H9 (cell line): ENCODE results near the gene EIF4E2. TPM values are rescaled to one million over a fixed set of nuclear protein-coding genes. Genes with fewer than 3 reads are reported as not detected.

Experiments
- DNase-seq: peaks from one replicate; pipeline ENCODE4 v3.0.0-alpha.2; 2017
- H2AFZ ChIP-seq: one replicate; pipeline ENCODE4 v1.6.1; 2013; ENCODE audit warnings: mild to moderate bottlenecking, low read length, control low read depth, moderate library complexity
- H2AK5ac ChIP-seq: 2 replicates; pipeline ENCODE4 v1.6.1; 2013; ENCODE audit warnings: low read length, control low read depth, mixed read lengths; ENCODE audit not compliant: insufficient read length
- H2BK120ac ChIP-seq: one replicate; pipeline ENCODE4 v1.6.1; 2013; ENCODE audit warnings: low read depth, mild to moderate bottlenecking, low read length, control low read depth, inconsistent platforms; ENCODE audit not compliant: poor library complexity, severe bottlenecking
- H2BK12ac ChIP-seq: 2 replicates; pipeline ENCODE4 v1.6.1; 2013; ENCODE audit warnings: low read length, control low read depth, mixed read lengths, low read depth; ENCODE audit not compliant: insufficient read length
- H2BK15ac ChIP-seq: 2 replicates; pipeline ENCODE4 v1.6.1; 2013; ENCODE audit warnings: low read depth, low read length, control low read depth
- H2BK20ac ChIP-seq: one replicate; pipeline ENCODE4 v1.6.1; 2013; ENCODE audit warnings: low read depth, mild to moderate bottlenecking, low read length, control low read depth, inconsistent platforms; ENCODE audit not compliant: poor library complexity, severe bottlenecking
- H2BK5ac ChIP-seq: 2 replicates; pipeline ENCODE4 v1.6.1; 2013; ENCODE audit warnings: low read length, control low read depth, mixed read lengths; ENCODE audit not compliant: insufficient read length
- H3K14ac ChIP-seq: 2 replicates; pipeline ENCODE4 v1.6.1; 2013; ENCODE audit warnings: low read length, control low read depth; ENCODE audit not compliant: insufficient read depth
- H3K18ac ChIP-seq: 2 replicates; pipeline ENCODE4 v1.6.1; 2013; ENCODE audit warnings: low read depth, mild to moderate bottlenecking, mixed read lengths, low read length, control low read depth; ENCODE audit not compliant: insufficient read length
- H3K23ac ChIP-seq: 2 replicates; pipeline ENCODE4 v1.6.1; 2013; ENCODE audit warnings: low read length, control low read depth, mixed read lengths, low read depth; ENCODE audit not compliant: insufficient read length
- H3K23me2 ChIP-seq: 2 replicates; pipeline ENCODE4 v1.6.1; 2013; ENCODE audit warnings: low read depth, mild to moderate bottlenecking, mixed read lengths, low read length, control low read depth; ENCODE audit not compliant: insufficient read length, poor library complexity, severe bottlenecking
- H3K27ac ChIP-seq: 2 replicates; pipeline ENCODE4 v1.5.1; 2013; ENCODE audit warnings: low read length, control low read depth, mixed read lengths, low read depth; ENCODE audit not compliant: insufficient read length
- H3K27me3 ChIP-seq: 2 replicates; pipeline ENCODE4 v1.6.1; 2013; ENCODE audit warnings: low read length, control low read depth, inconsistent platforms; ENCODE audit not compliant: insufficient read depth
- H3K4ac ChIP-seq: 2 replicates; pipeline ENCODE4 v1.6.1; 2013; ENCODE audit warnings: low read depth, mild to moderate bottlenecking, control low read depth, inconsistent platforms, low read length, moderate library complexity
- H3K4me1 ChIP-seq: 2 replicates; pipeline ENCODE4 v1.6.1; 2013; ENCODE audit warnings: low read length, control low read depth, inconsistent platforms; ENCODE audit not compliant: insufficient read depth
- H3K4me2 ChIP-seq: 2 replicates; pipeline ENCODE4 v1.6.1; 2013; ENCODE audit warnings: low read length, control low read depth, mixed read lengths; ENCODE audit not compliant: insufficient read length, insufficient read depth
- H3K56ac ChIP-seq: 2 replicates; pipeline ENCODE4 v1.6.1; 2013; ENCODE audit warnings: low read depth, mild to moderate bottlenecking, mixed read lengths, low read length, control low read depth; ENCODE audit not compliant: insufficient read length
- H3K79me1 ChIP-seq: 2 replicates; pipeline ENCODE4 v1.6.1; 2013; ENCODE audit warnings: low read depth, mild to moderate bottlenecking, moderate library complexity, low read length, control low read depth, inconsistent platforms; ENCODE audit not compliant: insufficient read depth, poor library complexity, severe bottlenecking
- H3K79me2 ChIP-seq: 2 replicates; pipeline ENCODE4 v1.6.1; 2013; ENCODE audit warnings: low read length, control low read depth, inconsistent platforms; ENCODE audit not compliant: insufficient read depth
- H3K9ac ChIP-seq: 2 replicates; pipeline ENCODE4 v1.6.1; 2013; ENCODE audit warnings: low read length, control low read depth, mixed read lengths; ENCODE audit not compliant: insufficient read length; ENCODE audit errors: extremely low read depth
- H3K9me3 ChIP-seq: one replicate; pipeline ENCODE4 v1.6.1; 2013; ENCODE audit warnings: low read depth, low read length, inconsistent platforms; ENCODE audit not compliant: control insufficient read depth
- H3T11ph ChIP-seq: one replicate; pipeline ENCODE4 v1.6.1; 2013; ENCODE audit warnings: mild to moderate bottlenecking, low read length, control low read depth, inconsistent platforms
- H4K20me1 ChIP-seq: one replicate; pipeline ENCODE4 v1.6.1; 2013; ENCODE audit not compliant: control insufficient read depth, insufficient read length, insufficient read depth
- H4K5ac ChIP-seq: 2 replicates; pipeline ENCODE4 v1.6.1; 2013; ENCODE audit warnings: low read depth, mild to moderate bottlenecking, mixed read lengths, low read length, control low read depth; ENCODE audit not compliant: insufficient read length
- H4K8ac ChIP-seq: replicated peaks from 2 replicates; pipeline ENCODE4 v1.6.1; 2013; ENCODE audit warnings: low read length, control low read depth, mixed read lengths, low read depth; ENCODE audit not compliant: insufficient read length
- H4K91ac ChIP-seq: 2 replicates; pipeline ENCODE4 v1.6.1; 2013; ENCODE audit warnings: low read depth, mild to moderate bottlenecking, moderate library complexity, mixed read lengths, low read length, control low read depth; ENCODE audit not compliant: insufficient read length
- H3K27ac Mint-ChIP-seq, 3 experiments: 2 replicates in 2 of 3; 3 replicates in 1 of 3; pipeline ENCODE4 v1.8.0; 2020 to 2021; ENCODE audit warnings: mixed read lengths in 3 of 3, mild to moderate bottlenecking in 1 of 3, moderate library complexity in 1 of 3
- H3K27me3 Mint-ChIP-seq: 2 replicates; pipeline ENCODE4 v1.8.0; 2021; ENCODE audit warnings: low read depth, mild to moderate bottlenecking, moderate library complexity, mixed read lengths
- H3K36me3 Mint-ChIP-seq, 3 experiments: 2 replicates in 2 of 3; 3 replicates in 1 of 3; pipeline ENCODE4 v1.8.0; 2020 to 2021; ENCODE audit warnings: low read depth in 3 of 3, mixed read lengths in 3 of 3; ENCODE audit not compliant: insufficient read depth in 1 of 3
- H3K4me1 Mint-ChIP-seq, 2 experiments: 2 replicates each; pipeline ENCODE4 v1.8.0; 2020; ENCODE audit warnings: mixed read lengths in 2 of 2
- H3K4me3 Mint-ChIP-seq, 2 experiments: 2 replicates in 1 of 2; 3 replicates in 1 of 2; pipeline ENCODE4 v1.8.0; 2020 to 2021; ENCODE audit warnings: mild to moderate bottlenecking in 2 of 2, mixed read lengths in 2 of 2, moderate library complexity in 1 of 2
- H3K9me3 Mint-ChIP-seq, 2 experiments: 2 replicates in 1 of 2; 3 replicates in 1 of 2; pipeline ENCODE4 v1.8.0; 2020; ENCODE audit warnings: mild to moderate bottlenecking in 2 of 2, mixed read lengths in 2 of 2, moderate library complexity in 1 of 2
- CTCF ChIP-seq: fragments of 200-600 bp; sonication (generic); conservative IDR thresholded peaks from 3 replicates; pipeline ENCODE4 v1.8.0; 2021; ENCODE audit warnings: antibody characterized with exemption, mild to moderate bottlenecking
- WGBS: extraction: QIAGEN DNeasy Blood & Tissue Kit; methylation state at CpG from one replicate; pipeline ENCODE4 v1.1.7; 2013; ENCODE audit warnings: missing lambda C conversion rate, low lambda C conversion rate, mixed read lengths; ENCODE audit not compliant: insufficient read length; ENCODE audit errors: extremely low coverage; 5-methylcytosine and 5-hydroxymethylcytosine counted together
- total RNA-seq: library from RNA; stranded (reverse); gene quantifications from 2 replicates; pipeline ENCODE4 v1.2.1, GENCODE V29; 2021

The EIF4E2 gene
- total RNA-seq, 1 experiment from 2014 or later: 109 TPM

- Histone ChIP-seq H2AK5ac (no peak overlapping the region), H3K14ac (no peak overlapping the region), H4K20me1 (no peaks in the 10 kb centered on the region), H2AFZ (no peak overlapping the region), H3T11ph (no peak overlapping the region), H3K4me2 (no peak overlapping the region), H2BK12ac (no peak overlapping the region), H3K79me2 (no peaks in the 10 kb centered on the region), H3K4ac (no peak overlapping the region), H3K23me2 (peaks cover 2% of the 10 kb centered on the region), H2BK120ac (no peak overlapping the region), H3K27me3 (no peaks in the 10 kb centered on the region; the same call in 1 of the 2 replicates), H4K8ac (no peak overlapping the region), H3K9ac (no peak overlapping the region), H3K27ac (no peak overlapping the region), H4K91ac (no peak overlapping the region), H3K18ac (no peak overlapping the region), H4K5ac (no peak overlapping the region), H3K4me1 (no peaks in the 10 kb centered on the region), H3K79me1 (no peaks in the 10 kb centered on the region), H2BK20ac (no peak overlapping the region), H2BK15ac (no peak overlapping the region), H3K9me3 (no peaks in the 10 kb centered on the region), H2BK5ac (no peak overlapping the region), H3K23ac (no peak overlapping the region), H3K56ac (no peak overlapping the region)
- peaks cover 17 to 18% of the 10 kb centered on the region in 2 experiments for H3K9me3 Mint-ChIP-seq
- no CpG with 5 or more reads among the region's 17 CpGs for WGBS
- H3K4me3 Mint-ChIP-seq: no peak overlapping the region
- no peak for DNase-seq
- H3K27ac Mint-ChIP-seq: no peak overlapping the region
- H3K36me3 Mint-ChIP-seq: peaks cover 32 to 36% (median 34%) of the 10 kb centered on the region in 3 experiments
- no peak for TF ChIP-seq CTCF
- H3K27me3 Mint-ChIP-seq: peaks cover 2% of the 10 kb centered on the region; the same call in 1 of the 2 replicates
- peaks cover 4 to 7% of the 10 kb centered on the region in 2 experiments for H3K4me1 Mint-ChIP-seq
These were observed 4.7 kb upstream of the EIF4E2 start for GRCh38 chr2:232545511-232546375.
